HCT116 (cell line): ENCODE data around the gene LRRC71. TPM values are rescaled to one million over a fixed set of nuclear protein-coding genes. Genes with fewer than 3 reads are reported as not detected.

ENCODE experiments used
- ATAC-seq: fragments of 200-7000 bp; cut with Tn5 transposase; 2 replicates; pipeline ENCODE4 v1.9.1; 2020; ENCODE audit warnings: mild to moderate bottlenecking, moderate library complexity
- BruUV-seq: library from RNA; stranded (reverse); fragments of 400-500 nt; replicated peaks from 2 replicates; lab custom pipeline; 2021; lab: Mats Ljungman, UMichigan
- CTCF ChIA-PET: fragments of 300-600 bp; sonication (Branson Sonifier 250); formaldehyde crosslinking; loops from one replicate; lab custom pipeline; 2021; ENCODE audit warnings: antibody characterized with exemption; lab: Charles Lee
- POLR2A ChIA-PET: fragments of 300-600, 350-600 bp; sonication (Branson Sonifier 250); formaldehyde crosslinking; loops from one replicate; lab custom pipeline; 2021; ENCODE audit warnings: antibody characterized with exemption; lab: Charles Lee
- RAD21 ChIA-PET, 2 experiments: fragments of 300-600 bp; sonication (Branson Sonifier 250); formaldehyde crosslinking; loops; one replicate each; lab custom pipeline; 2023; ENCODE audit warnings: low total read pairs in 2 of 2; ENCODE audit not compliant: uncharacterized antibody in 2 of 2, unreplicated experiment in 2 of 2, low non-redundant PET in 1 of 2; lab: Charles Lee
- DNase-seq: peaks from one replicate; pipeline ENCODE4 v3.0.0-alpha.2; 2010; ENCODE audit warnings: low read depth, low spot score
- H2AFZ ChIP-seq: fragments of 200-600 bp; shearing (Covaris generic), sonication (generic); 2 replicates; pipeline ENCODE4 v1.6.1; 2017; ENCODE audit warnings: low read depth, mixed run types, mixed read lengths, antibody characterized with exemption, low read length; ENCODE audit not compliant: poor library complexity, severe bottlenecking
- H3K27ac ChIP-seq: 2 replicates; pipeline ENCODE4 v1.5.1; 2012; ENCODE audit warnings: low read depth, low read length
- H3K27me3 ChIP-seq: fragments of 200-600 bp; sonication (generic); 2 replicates; pipeline ENCODE4 v1.6.1; 2016; ENCODE audit warnings: mixed run types, low read length, mixed read lengths; ENCODE audit not compliant: insufficient read depth
- H3K36me3 ChIP-seq, 2 experiments: fragments of 200-500 bp in 1 of 2; fragments of 200-600 bp in 1 of 2; sonication (Bioruptor generic) in 1 of 2; sonication (generic) in 1 of 2; 2 replicates each; pipeline versions ENCODE4 v1.5.1 to v1.6.1; 2014 to 2016; ENCODE audit warnings: low read length in 2 of 2, inconsistent platforms in 1 of 2, mixed read lengths in 1 of 2, mixed run types in 1 of 2; ENCODE audit not compliant: insufficient read depth in 2 of 2, control insufficient read depth in 1 of 2
- H3K4me1 ChIP-seq, 2 experiments: fragments of 200-600 bp in 1 of 2; sonication (generic) in 1 of 2; 2 replicates each; pipeline versions ENCODE4 v1.5.1 to v1.6.1; 2012 to 2017; ENCODE audit warnings: low read length in 2 of 2, inconsistent platforms in 1 of 2, mild to moderate bottlenecking in 1 of 2, mixed read lengths in 1 of 2, mixed run types in 1 of 2, moderate library complexity in 1 of 2; ENCODE audit not compliant: insufficient read depth in 2 of 2, control insufficient read depth in 1 of 2
- H3K4me2 ChIP-seq: fragments of 200-600 bp; sonication (generic); 2 replicates; pipeline ENCODE4 v1.6.1; 2017; ENCODE audit warnings: mixed run types, low read length, mixed read lengths
- H3K4me3 ChIP-seq, 2 experiments: fragments of 200-600 bp in 1 of 2; sonication (generic) in 1 of 2; replicated peaks in 1 of 2; 2 replicates each; pipeline ENCODE4 v1.5.1; 2011 to 2016; ENCODE audit warnings: low read length in 2 of 2, control low read depth in 1 of 2, low read depth in 1 of 2, mild to moderate bottlenecking in 1 of 2, mixed read lengths in 1 of 2, mixed run types in 1 of 2
- H3K79me2 ChIP-seq: fragments of 200-600 bp; sonication (generic); 2 replicates; pipeline ENCODE4 v1.6.1; 2017; ENCODE audit warnings: mild to moderate bottlenecking, mixed run types, low read length, moderate library complexity, mixed read lengths; ENCODE audit not compliant: insufficient read depth
- H3K9ac ChIP-seq: fragments of 200-600 bp; sonication (generic); 2 replicates; pipeline ENCODE4 v1.6.1; 2016; ENCODE audit warnings: low read length, mixed read lengths
- H3K9me2 ChIP-seq: fragments of 200-600 bp; sonication (generic), shearing (Covaris generic); 2 replicates; pipeline ENCODE4 v1.6.1; 2017; ENCODE audit warnings: mixed run types, mild to moderate bottlenecking, moderate library complexity; ENCODE audit not compliant: insufficient read depth
- H3K9me3 ChIP-seq, 2 experiments: fragments of 200-500 bp in 1 of 2; fragments of 200-600 bp in 1 of 2; sonication (Bioruptor generic) in 1 of 2; sonication (generic) in 1 of 2; 2 replicates each; pipeline ENCODE4 v1.6.1; 2014 to 2017; ENCODE audit warnings: low read length in 2 of 2, mixed read lengths in 2 of 2, inconsistent platforms in 1 of 2, low read depth in 1 of 2, mild to moderate bottlenecking in 1 of 2, mixed run types in 1 of 2, moderate library complexity in 1 of 2; ENCODE audit not compliant: control insufficient read depth in 1 of 2, insufficient read depth in 1 of 2
- H4K20me1 ChIP-seq: fragments of 200-600 bp; sonication (generic), shearing (Covaris generic); 2 replicates; pipeline ENCODE4 v1.6.1; 2017; ENCODE audit warnings: mixed run types, mild to moderate bottlenecking, moderate library complexity; ENCODE audit not compliant: insufficient read depth
- ATF3 ChIP-seq: IDR thresholded peaks from 2 replicates; pipeline ENCODE4 v1.6.1; 2012
- CBX3 ChIP-seq: IDR thresholded peaks from 2 replicates; pipeline ENCODE4 v1.6.1; 2012; ENCODE audit warnings: low read depth
- ELF1 ChIP-seq: IDR thresholded peaks from 2 replicates; pipeline ENCODE4 v1.6.1; 2012; ENCODE audit warnings: low read depth, borderline replicate concordance
- EZH2 ChIP-seq: fragments of 200-600 bp; sonication (generic); IDR thresholded peaks from 2 replicates; pipeline ENCODE4 v1.6.1; 2017; ENCODE audit warnings: antibody characterized with exemption, mixed run types
- POLR2A ChIP-seq: IDR thresholded peaks from 2 replicates; pipeline ENCODE4 v1.7.0; 2011; ENCODE audit warnings: borderline replicate concordance; ENCODE audit not compliant: insufficient read depth, insufficient read length; ENCODE audit errors: extremely low read depth
- RAD21 ChIP-seq: IDR thresholded peaks from 2 replicates; pipeline ENCODE4 v1.6.1; 2012; ENCODE audit warnings: low read depth, mild to moderate bottlenecking
- SIN3A ChIP-seq: IDR thresholded peaks from 2 replicates; pipeline ENCODE4 v1.6.1; 2012; ENCODE audit warnings: low read depth
- YY1 ChIP-seq: IDR thresholded peaks from 2 replicates; pipeline ENCODE4 v1.6.1; 2011; ENCODE audit warnings: low read length, low read depth, moderate library complexity, mild to moderate bottlenecking; ENCODE audit not compliant: insufficient replicate concordance; ENCODE audit errors: extremely low read depth
- ZNF274 ChIP-seq: fragments of 200-500 bp; sonication (Bioruptor generic); IDR thresholded peaks from 2 replicates; pipeline ENCODE4 v1.6.1; 2014; ENCODE audit warnings: mild to moderate bottlenecking, low read depth, low read length, inconsistent platforms
- intact Hi-C: fragments of 100-400 bp; cut with micrococcal nuclease; formaldehyde crosslinking; loops from 2 replicates; pipeline ENCODE4 v1.10.0; 2022
- total RNA-seq: library from RNA; stranded (reverse); gene quantifications from one replicate; pipeline ENCODE4 v1.2.1, GENCODE V29; 2021; ENCODE audit not compliant: unreplicated experiment

LRRC71 gene
- total RNA-seq, 1 experiment from 2014 or later = not detected

GRCh38 chr1:156930483-156930882 lies 10.1 kb downstream of the LRRC71 start:
- CTCF ChIA-PET = no interaction called here
- TF ChIP-seq YY1 (no peak), CBX3 (no peak), SIN3A (no peak), POLR2A (no peak), RAD21 (no peak), ELF1 (no peak)
- Histone ChIP-seq H3K9me3 (no peaks in the 10 kb centered on the region), H2AFZ (no peak overlapping the region), H3K4me3 (no peak overlapping the region), H4K20me1 (no peaks in the 10 kb centered on the region), H3K4me2 (no peak overlapping the region), H3K9ac (no peak overlapping the region), H3K9me2 (no peaks in the 10 kb centered on the region), H3K36me3 (no peaks in the 10 kb centered on the region; a peak in 1 of 4 replicates), H3K27ac (no peak overlapping the region), H3K27me3 (no peaks in the 10 kb centered on the region), H3K4me1 (peaks cover 20 to 27% of the 10 kb centered on the region in 2 experiments), H3K79me2 (no peaks in the 10 kb centered on the region)
- BruUV-seq = no TSS peak
- RAD21 ChIA-PET = no interaction called here
- ATAC-seq (no peak), DNase-seq (no peak)
- intact Hi-C loops = no loop called here
- POLR2A ChIA-PET = no interaction called here

- no peaks in the 10 kb centered on the region for H3K9me3 ChIP-seq
- ATAC-seq (no peak), DNase-seq (no peak)
- no peaks in the 10 kb centered on the region; a peak in 1 of 4 replicates for H3K36me3 ChIP-seq
- H3K9me2 ChIP-seq = no peaks in the 10 kb centered on the region
- no TSS peak for BruUV-seq
- no peak overlapping the region for H2AFZ ChIP-seq
- RAD21 ChIA-PET = no interaction called here
- H4K20me1 ChIP-seq = no peaks in the 10 kb centered on the region
- peaks cover 11 to 18% of the 10 kb centered on the region in 2 experiments for H3K4me1 ChIP-seq
- H3K27ac ChIP-seq = no peak overlapping the region
- POLR2A ChIA-PET = no interaction called here
- CTCF ChIA-PET = interaction anchor here (0.8 kb wide), 1 partner anchor 21 kb away, joined by 4 read pairs; no protein-coding TSS in a partner anchor
- H3K79me2 ChIP-seq = no peaks in the 10 kb centered on the region
- no peak overlapping the region for H3K9ac ChIP-seq
- TF ChIP-seq ATF3 (no peak), SIN3A (no peak), ZNF274 (no peak), EZH2 (no peak)
- intact Hi-C loops = no loop called here
- H3K27me3 ChIP-seq = no peaks in the 10 kb centered on the region
- H3K4me3 ChIP-seq = no peak overlapping the region
- no peak overlapping the region for H3K4me2 ChIP-seq
Observed at GRCh38 chr1:156931211-156931952, 10.9 kb downstream of the LRRC71 start.
